Measurements from ENCODE around the gene NELFB. TPM values are rescaled to one million over a fixed set of nuclear protein-coding genes. Genes with fewer than 3 reads are reported as not detected.

NELFB gene
- total RNA-seq, 2 donors from 2014 or later, result 37.2 to 40.6 TPM

GRCh38 chr9:137234758-137235423, 20.2 kb upstream of the NELFB start:
- Histone ChIP-seq H3K4me1 (ENCODE audit: control insufficient read depth in 1 of 2, low read depth in 2 of 2) (peaks cover 3 to 27% of the 10 kb centered on the region in 2 donors), H3K9me3 (no peaks in the 10 kb centered on the region), H3K27me3 (replicated peaks; ENCODE audit: insufficient read depth) (no peaks in the 10 kb centered on the region), H3K27ac (no peak overlapping the region), H3K4me3 (no peak overlapping the region), H3K36me3 (no peaks in the 10 kb centered on the region)
- TF ChIP-seq, protein P1, sequence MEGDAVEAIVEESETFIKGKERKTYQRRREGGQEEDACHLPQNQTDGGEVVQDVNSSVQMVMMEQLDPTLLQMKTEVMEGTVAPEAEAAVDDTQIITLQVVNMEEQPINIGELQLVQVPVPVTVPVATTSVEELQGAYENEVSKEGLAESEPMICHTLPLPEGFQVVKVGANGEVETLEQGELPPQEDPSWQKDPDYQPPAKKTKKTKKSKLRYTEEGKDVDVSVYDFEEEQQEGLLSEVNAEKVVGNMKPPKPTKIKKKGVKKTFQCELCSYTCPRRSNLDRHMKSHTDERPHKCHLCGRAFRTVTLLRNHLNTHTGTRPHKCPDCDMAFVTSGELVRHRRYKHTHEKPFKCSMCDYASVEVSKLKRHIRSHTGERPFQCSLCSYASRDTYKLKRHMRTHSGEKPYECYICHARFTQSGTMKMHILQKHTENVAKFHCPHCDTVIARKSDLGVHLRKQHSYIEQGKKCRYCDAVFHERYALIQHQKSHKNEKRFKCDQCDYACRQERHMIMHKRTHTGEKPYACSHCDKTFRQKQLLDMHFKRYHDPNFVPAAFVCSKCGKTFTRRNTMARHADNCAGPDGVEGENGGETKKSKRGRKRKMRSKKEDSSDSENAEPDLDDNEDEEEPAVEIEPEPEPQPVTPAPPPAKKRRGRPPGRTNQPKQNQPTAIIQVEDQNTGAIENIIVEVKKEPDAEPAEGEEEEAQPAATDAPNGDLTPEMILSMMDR (IDR thresholded peaks at IDR 0.05), result no peak
- no peak for ATAC-seq (ENCODE audit: insufficient number of reproducible peaks, low FRiP score, low read depth)
- DNase-seq (ENCODE audit: low spot score), result no peak

- no peak for DNase-seq (ENCODE audit: low spot score)
- Histone ChIP-seq H3K4me3 (peak overlapping the region; percentile 32), H3K27me3 (replicated peaks; ENCODE audit: insufficient read depth) (no peaks in the 10 kb centered on the region), H3K9me3 (no peaks in the 10 kb centered on the region), H3K36me3 (no peaks in the 10 kb centered on the region), H3K27ac (no peak overlapping the region), H3K4me1 (ENCODE audit: control insufficient read depth in 1 of 2, low read depth in 2 of 2) (peaks cover 3 to 29% of the 10 kb centered on the region in 2 donors)
- no peak for ATAC-seq (ENCODE audit: insufficient number of reproducible peaks, low FRiP score, low read depth)
- TF ChIP-seq, protein P1 (IDR thresholded peaks at IDR 0.05), result no peak
These were observed 19.5 kb upstream of the NELFB start for GRCh38 chr9:137235424-137236237.

DNA sequence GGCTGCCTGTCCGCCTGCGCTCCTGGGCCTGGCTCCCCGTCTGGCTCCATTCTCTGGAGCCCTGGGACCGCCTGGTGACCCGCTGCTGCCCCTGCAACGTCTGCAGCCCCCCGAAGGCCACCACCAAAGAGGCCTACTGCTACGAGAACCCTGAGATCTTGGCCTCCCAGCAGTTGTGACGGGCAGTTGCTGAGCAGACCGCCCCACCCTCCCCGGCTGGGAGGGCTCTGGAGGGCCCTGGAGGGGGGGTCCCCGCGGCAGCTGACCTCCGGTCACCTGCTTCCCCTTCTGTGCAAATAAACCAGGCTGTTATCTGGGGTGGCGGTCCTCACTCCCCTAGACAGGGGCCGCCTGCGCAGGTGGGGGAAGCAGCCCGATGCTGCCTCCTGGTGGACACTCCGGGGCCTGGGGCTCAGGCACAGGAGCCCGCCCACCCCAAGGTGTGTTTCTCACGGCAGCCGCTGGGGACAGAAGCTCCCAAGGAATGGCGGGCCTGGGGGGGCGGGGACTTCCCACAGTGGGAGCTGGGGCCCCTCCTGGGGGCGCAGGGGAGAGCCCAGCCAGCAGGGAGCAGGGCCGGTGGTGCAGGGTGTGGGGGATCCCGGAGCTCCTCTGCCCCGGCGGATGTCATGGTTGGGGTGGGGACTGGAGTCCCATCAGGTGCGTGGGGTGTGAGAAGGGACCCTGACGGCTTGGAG, 18.7 kb upstream of the NELFB start:
- peaks cover 3 to 29% of the 10 kb centered on the region in 2 donors for H3K4me1 ChIP-seq (ENCODE audit: control insufficient read depth in 1 of 2, low read depth in 2 of 2)
- no peaks in the 10 kb centered on the region for H3K36me3 ChIP-seq
- H3K4me3 ChIP-seq, result peak overlapping the region; percentile 32
- ATAC-seq (ENCODE audit: insufficient number of reproducible peaks, low FRiP score, low read depth) (no peak), DNase-seq (ENCODE audit: low spot score) (peak; percentile 45)
- no peaks in the 10 kb centered on the region for H3K9me3 ChIP-seq
- TF ChIP-seq, protein P1 (IDR thresholded peaks at IDR 0.05), result peak; percentile 99
- no peaks in the 10 kb centered on the region for H3K27me3 ChIP-seq (replicated peaks; ENCODE audit: insufficient read depth)
- no peak overlapping the region for H3K27ac ChIP-seq

- Histone ChIP-seq H3K9me3 (no peaks in the 10 kb centered on the region), H3K4me3 (no peak overlapping the region), H3K36me3 (no peaks in the 10 kb centered on the region), H3K27ac (no peak overlapping the region), H3K27me3 (replicated peaks; ENCODE audit: insufficient read depth) (no peaks in the 10 kb centered on the region), H3K4me1 (ENCODE audit: control insufficient read depth in 1 of 2, low read depth in 2 of 2) (peaks cover 3 to 32% of the 10 kb centered on the region in 2 donors)
- DNase-seq (ENCODE audit: low spot score) (no peak), ATAC-seq (ENCODE audit: insufficient number of reproducible peaks, low FRiP score, low read depth) (no peak)
- TF ChIP-seq, protein P1 (IDR thresholded peaks at IDR 0.05), result no peak
These were observed 18.1 kb upstream of the NELFB start for GRCh38 chr9:137236936-137237421.
